Stimulated activated CD4-positive, alpha-beta T cell treated with anti-CD3 and anti-CD28 coated beads, TNF-alpha, amount 100 ng/mL, for 24 hours (primary cell): ENCODE results near the gene TMEM40.
"Not testable (repeated sequence)": the region's sequence is repeated elsewhere in the genome, so short reads cannot be mapped to it uniquely, and the experiment has no call there.

ENCODE experiments used
- DNase-seq, 3 experiments: peaks; one replicate each; pipeline ENCODE4 v3.0.0-alpha.2; 2020; ENCODE audit warnings: low read depth in 3 of 3

TMEM40 gene

DNA sequence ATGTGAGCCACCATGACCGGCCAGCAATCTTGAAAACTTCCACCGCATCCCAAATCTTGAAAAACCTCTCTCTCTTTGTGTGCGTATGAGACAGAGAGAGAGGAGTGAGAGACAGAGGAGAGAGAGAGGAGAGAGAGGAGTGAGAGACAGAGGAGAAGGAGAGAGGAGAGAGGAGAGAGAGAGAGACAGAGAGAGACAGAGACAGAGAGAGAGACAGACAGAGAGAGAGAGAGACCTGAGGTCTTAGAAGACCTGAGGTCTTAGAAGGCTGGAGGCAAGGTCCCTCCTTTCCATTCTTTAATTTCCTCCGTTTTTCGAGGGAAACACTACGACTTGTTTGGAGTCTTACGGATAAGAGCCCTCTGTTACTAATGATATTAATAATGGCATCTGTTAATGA, 39.5 kb downstream of the TMEM40 start:
- no peak for DNase-seq

DNA sequence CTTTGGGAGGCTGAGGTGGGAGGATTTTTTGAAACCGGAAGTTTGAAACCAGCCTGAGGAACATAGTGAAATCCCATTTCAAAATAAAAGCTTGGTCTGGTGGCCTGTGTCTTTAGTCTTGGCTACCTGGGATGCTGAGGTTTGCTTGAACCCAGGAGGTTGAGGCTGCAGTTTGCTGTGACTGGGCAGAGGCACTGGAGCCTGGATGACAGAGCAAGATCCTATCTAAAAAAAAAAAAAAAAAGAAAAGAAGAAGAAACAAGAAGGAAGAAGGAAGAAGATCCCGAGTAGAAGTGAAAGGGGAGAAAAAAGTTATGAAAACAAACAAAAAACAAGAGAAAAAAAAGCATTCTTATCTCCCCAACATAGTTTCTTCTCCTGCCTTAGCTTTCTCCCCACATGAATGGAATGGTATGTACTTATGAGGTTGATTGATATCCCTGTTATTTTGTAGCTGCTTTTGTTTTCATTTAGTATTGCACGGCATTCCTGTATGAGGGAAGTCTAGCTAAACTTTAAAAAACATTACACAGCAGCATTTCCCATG, 42.4 kb downstream of the TMEM40 start:
- no peak for DNase-seq

DNA sequence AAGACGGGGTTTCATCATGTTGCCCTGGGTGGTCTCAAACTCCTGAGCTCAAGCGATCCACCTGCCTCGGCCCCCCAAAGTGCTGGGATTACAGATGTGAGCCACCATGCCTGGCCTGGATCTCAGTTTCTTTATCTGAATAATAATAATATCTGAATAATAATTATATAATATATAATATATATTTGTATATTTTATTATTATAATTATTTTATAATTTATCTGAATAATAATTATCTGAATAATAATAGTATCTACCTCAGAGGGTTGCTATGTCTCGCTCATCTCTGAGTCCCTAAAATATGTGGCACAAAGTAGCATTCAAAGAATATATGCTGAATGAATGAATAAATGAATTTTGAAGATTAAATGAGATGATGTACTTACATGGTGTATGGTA, 44.8 kb downstream of the TMEM40 start:
- DNase-seq: no peak

DNA sequence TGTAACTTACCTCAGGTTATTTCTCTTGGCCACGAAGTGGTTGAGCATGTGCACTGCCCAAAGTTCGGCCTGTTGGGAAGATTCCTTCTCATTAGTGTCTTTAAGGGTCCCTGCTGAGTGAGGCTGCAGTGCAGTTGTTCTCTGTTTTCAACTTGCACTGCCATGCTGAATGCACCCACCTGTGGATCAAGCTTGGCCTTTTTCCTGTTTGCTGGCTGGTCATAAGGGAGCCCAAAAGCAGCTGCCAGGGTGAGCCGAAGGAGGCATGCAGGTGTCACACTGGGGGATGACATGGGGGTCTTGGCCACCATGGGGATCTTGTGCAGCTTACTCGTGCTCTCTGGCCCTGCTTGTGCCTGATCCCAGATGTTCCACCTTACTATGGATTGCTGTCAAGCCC, 49.0 kb downstream of the TMEM40 start:
- no peak for DNase-seq

DNA sequence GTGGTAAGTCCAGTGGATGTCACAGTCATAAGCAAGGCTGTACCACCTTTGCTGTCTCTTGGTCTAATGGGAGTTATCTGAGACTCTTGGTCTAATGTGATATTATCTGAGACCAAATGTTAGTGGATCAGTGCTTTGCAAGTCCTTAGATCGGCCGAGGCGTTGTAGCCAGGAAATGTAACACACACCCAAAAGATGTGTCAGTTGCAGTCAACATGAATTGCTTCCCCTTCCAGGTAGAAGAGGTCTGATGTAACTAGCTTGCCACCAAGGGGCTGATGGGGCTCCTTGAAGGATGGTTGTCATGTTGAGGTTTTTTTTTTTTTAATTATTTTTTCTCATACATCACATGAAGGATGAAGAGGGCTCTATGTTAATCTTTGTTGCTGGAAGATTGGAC, 49.7 kb downstream of the TMEM40 start:
- no peak for DNase-seq

DNA sequence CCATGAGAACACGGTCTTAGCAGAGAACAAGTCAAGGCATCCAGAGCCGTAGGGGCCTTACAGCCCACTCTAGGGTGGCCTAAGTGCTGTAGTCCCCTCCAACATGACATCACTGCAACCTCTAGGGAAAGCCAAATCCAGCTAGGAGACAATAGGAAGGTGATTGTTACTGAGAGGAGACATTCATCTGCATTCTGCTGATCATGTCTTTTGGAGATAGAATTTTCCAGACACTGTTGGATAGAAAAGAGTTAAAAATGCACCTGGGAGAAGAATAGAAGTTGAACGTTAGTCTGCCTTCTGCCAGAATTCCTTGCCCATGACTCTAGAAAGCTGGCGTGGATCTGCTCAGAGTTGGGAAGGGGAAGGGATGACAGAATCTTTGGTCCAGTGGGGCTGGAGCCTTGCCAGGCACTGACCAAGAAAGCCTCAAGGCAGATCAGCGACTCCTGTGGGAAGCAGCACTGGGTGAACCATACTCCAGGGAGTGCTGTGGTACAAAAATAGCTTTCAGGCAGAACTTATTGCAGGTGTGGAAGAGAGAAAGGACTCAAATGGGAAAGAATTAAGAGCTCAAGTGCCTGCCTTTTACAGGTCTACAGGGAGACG, 50.4 kb downstream of the TMEM40 start:
- DNase-seq: no peak

DNA sequence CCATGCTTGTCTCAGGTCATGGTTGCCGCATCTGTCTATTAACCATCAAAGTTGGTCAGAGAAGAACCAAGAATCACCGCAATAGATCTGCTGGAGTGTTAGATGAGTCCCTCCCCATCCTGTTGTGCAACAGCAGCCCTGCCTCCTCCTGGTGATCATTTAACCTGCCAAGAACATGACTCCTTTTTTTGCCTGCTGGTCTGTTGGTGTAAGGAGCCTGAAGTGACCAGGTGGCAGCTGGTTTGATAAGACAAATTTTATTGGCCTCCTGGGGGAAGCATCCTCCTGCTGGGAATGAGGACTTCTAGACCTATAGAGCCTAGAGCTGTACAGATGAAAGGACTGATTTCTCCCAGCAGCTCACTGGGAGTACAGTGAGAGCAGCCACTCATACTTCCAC, 51.6 kb downstream of the TMEM40 start:
- DNase-seq: no peak

DNA sequence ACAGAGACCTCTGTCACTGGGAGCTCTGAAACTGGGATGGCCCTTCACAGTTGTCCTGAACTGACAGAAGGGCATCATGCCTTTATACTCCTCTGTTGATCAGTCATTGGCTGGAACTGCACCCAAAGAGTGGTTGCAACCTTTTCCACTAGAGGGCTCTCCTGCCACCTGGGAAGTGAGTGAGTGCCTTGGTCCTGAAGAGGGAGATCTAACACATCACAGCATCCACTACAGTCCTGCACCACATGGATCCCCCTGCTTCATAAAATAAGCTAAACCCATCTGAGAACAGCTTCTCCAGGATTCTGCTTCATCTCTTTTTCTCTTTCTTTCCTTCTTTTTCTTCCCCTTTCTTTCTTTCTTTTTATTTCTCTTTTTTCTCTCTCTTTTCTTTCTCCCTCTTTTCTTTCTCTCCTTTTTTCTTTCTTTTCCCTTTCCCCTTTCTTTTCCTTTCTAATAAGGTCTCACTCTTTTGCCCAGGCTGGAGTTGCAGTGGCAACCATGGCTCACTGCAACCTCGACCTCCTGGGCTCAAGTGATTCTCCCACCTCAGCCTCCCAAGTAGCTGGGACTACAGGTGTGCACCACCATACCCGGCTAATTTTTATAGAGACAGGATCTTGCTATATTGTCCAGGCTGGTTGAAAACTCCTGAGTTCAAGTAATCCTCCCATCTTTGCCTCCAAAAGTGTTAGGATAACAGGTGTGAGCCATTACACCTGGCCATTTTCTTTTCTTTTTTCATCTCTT, 52.4 kb downstream of the TMEM40 start:
- peak; percentile 18 to 53 (median 33) for DNase-seq

DNA sequence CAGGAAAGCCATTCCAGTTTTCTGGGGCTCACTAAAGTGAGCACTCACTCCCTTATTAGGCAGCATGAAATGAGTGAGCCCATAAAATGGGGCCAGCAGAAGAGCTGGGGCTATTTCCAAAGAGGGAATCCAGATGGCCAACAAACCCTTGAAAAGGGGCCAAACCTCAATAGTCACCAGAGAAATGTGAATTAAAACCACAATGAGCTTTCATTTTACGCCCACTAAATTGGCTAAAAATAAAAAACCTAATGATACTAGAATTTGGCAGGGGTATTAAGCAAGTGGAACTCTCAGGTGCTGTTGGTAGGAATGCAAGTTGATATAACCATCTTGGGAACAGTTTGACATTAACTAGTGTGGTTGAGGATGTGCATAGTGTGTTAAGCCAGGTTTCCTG, 53.1 kb downstream of the TMEM40 start:
- no peak for DNase-seq

DNA sequence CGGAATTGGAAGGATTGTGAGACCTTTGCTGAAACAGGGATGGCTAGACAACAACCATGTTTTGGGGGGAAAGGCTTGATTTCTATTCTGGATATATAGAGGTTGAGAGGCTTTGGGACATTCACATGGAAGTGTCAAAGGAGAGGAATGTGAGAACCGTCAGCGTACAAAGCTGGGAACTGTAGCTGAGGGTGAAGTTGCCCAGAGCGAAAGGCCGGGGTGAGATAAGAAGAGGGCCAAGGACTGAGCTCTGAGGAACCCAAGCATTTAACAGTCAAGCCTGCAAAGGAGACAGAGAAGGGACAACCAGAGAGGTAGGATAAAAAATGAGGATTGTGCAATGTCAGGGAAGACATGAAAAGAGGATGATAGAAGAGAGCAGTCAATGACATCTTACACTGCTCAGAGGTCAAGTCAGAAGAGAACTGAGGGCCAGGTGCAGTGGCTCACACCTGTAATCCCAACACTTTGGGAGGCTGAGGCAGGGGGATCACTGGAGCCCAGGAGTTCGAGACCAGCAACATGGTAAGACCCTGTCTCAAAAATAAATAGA, 53.6 kb downstream of the TMEM40 start:
- DNase-seq: no peak

DNA sequence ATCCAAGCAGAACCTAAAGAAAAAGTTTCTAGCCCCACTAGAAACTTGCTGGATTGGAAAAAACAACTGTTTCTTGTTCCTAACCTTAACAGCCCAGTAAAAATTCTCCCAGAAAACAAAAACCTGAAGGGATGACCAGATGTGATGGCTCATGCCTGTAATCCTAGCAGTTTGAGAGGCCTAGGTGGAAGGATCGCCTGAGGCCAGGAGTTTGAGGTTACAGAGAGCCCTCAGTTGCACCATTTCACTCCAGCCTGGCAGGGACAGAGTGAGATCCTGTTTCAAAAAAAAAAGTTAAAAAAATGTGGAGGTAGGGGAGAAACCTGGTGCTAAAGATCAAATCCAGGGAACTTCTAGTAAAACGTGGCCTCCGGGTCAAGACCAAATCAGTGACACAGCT, 56.6 kb downstream of the TMEM40 start:
- DNase-seq: no peak

DNA sequence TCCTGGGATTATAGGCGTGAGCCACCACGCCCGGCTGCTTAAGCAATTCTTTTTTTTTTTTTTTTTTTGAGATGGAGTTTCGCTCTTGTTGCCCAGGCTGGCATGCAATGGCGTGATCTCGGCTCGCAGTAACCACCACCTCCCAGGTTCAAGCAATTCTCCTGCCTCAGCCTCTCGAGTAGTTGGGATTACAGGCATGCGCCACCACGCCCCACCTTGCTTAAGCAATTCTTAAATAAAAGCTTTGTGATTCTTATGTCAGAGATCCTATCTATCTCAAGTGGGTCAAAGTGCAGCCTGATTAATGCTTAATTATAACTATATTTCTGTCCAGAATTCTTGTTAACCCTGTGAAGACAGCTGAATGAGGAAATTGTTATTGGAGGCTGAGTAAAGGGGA, 57.5 kb downstream of the TMEM40 start:
- DNase-seq: not testable (repeated sequence)

DNA sequence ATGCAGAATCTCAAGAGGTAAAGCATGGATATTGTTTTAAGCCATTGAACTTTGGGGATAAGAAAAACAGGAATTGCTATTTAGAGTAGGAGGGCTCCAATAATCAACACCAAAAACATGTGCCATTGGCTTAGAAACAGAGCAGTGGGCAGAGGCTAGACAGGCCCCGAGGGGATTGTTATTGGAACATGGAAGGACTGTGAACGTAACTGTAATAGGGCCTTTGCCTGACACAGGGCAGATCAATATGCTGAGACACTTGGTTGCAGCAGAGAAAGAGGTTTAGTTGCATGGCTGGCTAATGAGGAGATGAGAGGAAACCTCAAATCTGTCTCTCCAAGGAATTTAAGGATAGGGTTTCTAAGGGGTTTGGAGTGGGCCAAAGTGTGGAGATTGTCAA, 58.3 kb downstream of the TMEM40 start:
- DNase-seq: no peak

DNA sequence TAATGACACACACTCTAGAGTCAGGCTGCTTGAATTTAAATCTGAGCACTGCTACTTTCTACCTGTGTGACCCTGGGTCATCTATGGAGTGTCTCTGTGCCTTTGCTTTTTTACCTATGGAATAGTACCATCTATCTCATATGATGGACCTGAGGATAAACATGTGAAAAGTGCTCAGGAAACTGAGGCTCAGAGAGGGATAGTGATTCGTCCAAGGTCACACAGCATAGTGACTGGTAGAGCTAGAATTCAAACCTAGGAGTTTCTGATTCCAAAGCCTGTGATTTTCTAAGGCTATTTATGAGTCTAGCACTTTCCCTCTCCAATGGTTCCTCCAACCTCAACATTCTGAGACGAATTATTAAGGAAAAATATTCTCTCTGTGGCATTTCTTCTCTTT, 63.1 kb downstream of the TMEM40 start:
- no peak for DNase-seq

DNA sequence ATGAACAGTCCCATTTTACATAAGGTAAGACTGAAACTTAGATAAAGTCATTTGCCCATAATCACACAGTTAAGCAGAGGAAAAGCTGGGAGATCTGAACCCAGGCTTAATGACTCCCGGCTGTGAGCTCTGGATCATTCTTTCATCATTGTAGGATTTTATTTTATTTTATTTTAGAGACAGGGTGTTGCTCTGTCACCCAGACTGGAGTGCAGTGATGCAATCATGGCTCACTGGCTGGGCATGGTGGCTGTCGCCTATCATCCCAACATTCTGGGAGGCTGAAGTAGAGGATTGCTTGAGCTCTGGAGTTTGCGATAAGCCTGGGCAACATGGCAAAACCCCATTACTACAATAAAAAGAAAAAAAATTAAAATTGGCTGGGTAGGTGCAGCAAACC, 63.9 kb downstream of the TMEM40 start:
- DNase-seq: no peak

DNA sequence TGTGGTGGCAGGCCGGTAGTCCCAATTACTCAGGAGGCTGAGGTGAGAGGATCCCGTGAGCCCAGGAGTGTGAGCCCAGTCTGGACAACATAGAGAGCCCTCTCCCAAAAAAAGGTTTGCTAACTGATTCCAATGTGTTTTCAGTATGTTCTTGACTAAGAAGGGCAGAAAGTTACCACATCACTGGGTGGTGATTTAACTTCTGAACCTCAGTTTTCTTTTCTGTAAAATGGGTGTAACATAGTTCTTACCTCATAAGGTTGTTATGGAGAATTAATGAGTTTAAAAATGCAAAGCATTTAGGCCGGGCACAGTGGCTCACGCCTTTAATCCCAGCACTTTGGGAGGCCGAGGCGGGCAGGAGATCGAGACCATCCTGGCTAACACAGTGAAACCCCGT, 66.6 kb downstream of the TMEM40 start:
- no peak for DNase-seq

DNA sequence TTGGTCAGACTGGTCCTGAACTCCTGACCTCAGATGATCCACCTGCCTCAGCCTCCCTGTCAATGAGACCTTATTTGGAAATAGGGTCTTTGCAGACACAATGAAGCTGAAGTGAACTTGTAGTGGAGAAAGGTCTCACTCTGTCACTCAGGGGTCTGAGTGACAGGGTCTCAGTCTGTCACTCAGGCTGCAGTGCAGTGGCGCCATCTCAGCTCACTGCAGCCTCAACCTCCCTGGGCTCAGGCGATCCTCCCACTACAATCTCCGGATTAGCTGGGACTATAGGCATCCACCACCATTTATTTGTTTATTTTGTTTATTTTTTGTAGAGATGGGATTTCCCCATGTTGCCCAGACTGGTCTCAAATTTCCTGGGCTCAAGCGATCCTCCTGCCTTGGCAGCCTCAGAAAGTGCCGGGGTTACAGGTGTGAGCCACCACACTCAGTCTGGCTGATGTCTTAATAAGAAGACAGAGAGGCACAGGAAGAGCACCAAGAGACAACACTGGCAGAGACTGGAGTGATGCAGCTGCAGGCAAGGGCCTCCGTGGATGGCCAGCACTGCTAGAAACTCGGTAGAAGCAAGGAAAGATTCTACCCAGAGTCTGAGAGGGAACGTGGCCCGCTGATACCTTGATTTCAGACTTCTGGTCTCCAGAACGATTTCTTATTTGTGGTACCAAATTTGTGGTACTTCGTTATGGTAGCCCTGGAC, 68.9 kb downstream of the TMEM40 start:
- DNase-seq: no peak

DNA sequence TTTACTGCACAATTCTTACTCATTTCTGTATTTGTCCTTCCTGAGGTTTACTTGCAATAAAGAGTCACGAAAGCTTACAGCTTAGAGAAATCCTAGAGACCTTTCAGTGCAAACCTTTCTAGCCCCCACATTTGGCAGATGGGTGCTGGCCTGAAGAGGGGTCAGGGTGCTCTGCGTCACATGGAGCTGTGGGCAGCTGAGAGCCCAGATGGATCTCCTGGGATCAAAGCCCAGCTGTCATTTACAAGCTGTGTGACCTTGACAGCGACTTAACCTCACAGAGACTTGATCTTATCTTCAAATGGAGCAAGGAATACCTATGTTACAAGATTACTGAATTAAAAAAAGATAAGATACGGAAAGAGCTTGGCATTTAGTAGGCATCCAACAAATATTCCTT, 71.1 kb downstream of the TMEM40 start:
- DNase-seq: no peak

DNA sequence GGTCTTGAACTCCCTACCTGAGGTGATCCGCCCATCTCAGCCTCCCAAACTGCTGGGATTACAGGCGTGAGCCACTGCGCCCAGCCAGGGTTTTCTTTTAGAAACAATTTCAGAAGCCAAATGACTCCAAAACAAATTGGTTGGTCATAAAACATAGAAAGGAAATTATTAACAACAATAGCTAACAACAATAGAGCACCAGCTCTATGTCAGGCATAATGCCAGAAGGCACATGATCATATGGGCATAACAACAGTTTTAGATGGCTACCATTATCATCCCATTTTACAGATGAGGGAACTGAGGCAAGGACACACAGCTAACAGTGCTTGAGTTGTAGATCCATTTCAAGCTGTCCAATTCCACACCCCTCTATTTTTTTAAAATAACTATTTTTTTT, 73.0 kb downstream of the TMEM40 start:
- DNase-seq: no peak
